VCaP (cell line): ENCODE results near the gene LAMP5.

ENCODE experiments used
- H3K27ac ChIP-seq: fragments of 450-650 bp; 2 replicates; pipeline ENCODE4 v1.5.1; 2017
- CTCF ChIP-seq: fragments of 450-650 bp; conservative IDR thresholded peaks from 2 replicates; pipeline ENCODE4 v1.5.1; 2017; ENCODE audit warnings: mild to moderate bottlenecking, moderate library complexity

LAMP5 gene

GRCh38 chr20:9573335-9574151 is 59.2 kb downstream of the LAMP5 start:
- no peak overlapping the region for H3K27ac ChIP-seq
- TF ChIP-seq CTCF, result no peak

GRCh38 chr20:9574181-9574580 is 59.8 kb downstream of the LAMP5 start:
- no peak for TF ChIP-seq CTCF
- H3K27ac ChIP-seq, result no peak overlapping the region

- TF ChIP-seq CTCF, result no peak
Measured at GRCh38 chr20:9574776-9575175, 60.4 kb downstream of the LAMP5 start.

GRCh38 chr20:9575836-9576235 is 61.4 kb downstream of the LAMP5 start:
- H3K27ac ChIP-seq, result no peak overlapping the region
- no peak for TF ChIP-seq CTCF

More at GRCh38 chr20:9574776-9575175, 60.4 kb downstream of the LAMP5 start:
- H3K27ac ChIP-seq, result no peak overlapping the region

GRCh38 chr20:9576695-9577094 is 62.3 kb downstream of the LAMP5 start:
- no peak for TF ChIP-seq CTCF

GRCh38 chr20:9577397-9577796 is 63.0 kb downstream of the LAMP5 start:
- H3K27ac ChIP-seq, result no peak overlapping the region
- no peak for TF ChIP-seq CTCF

More at GRCh38 chr20:9576695-9577094, 62.3 kb downstream of the LAMP5 start:
- H3K27ac ChIP-seq, result no peak overlapping the region

- TF ChIP-seq CTCF, result no peak
- no peak overlapping the region for H3K27ac ChIP-seq
Measured at GRCh38 chr20:9578594-9578993, 64.2 kb downstream of the LAMP5 start.
